PFSK-1 (cell line): Measurements from ENCODE around the gene PVRIG.

Source experiments
- FOXP2 ChIP-seq: optimal IDR thresholded peaks from 2 replicates; pipeline ENCODE3; 2011; ENCODE audit warnings: borderline replicate concordance, control low read depth, inconsistent platforms; ENCODE audit not compliant: insufficient read depth; ENCODE audit errors: extremely low read length, extremely low read depth
- POLR2AphosphoS5 ChIP-seq: IDR thresholded peaks from 2 replicates; pipeline ENCODE4 v1.6.1; 2012; ENCODE audit warnings: low read depth, mild to moderate bottlenecking, control low read depth, low read length, moderate library complexity
- REST ChIP-seq, 2 experiments: IDR thresholded peaks; 2 replicates each; pipeline versions ENCODE4 v1.6.1 to v1.8.0; 2011 to 2012; ENCODE audit warnings: low read depth in 2 of 2, low read length in 2 of 2, control low read depth in 1 of 2, inconsistent platforms in 1 of 2, mild to moderate bottlenecking in 1 of 2, moderate library complexity in 1 of 2; ENCODE audit not compliant: insufficient read depth in 1 of 2
- SIN3A ChIP-seq: IDR thresholded peaks from 2 replicates; pipeline ENCODE4 v1.6.1; 2012; ENCODE audit warnings: mild to moderate bottlenecking, low read length, moderate library complexity, borderline replicate concordance; ENCODE audit not compliant: insufficient read depth
- TAF1 ChIP-seq: IDR thresholded peaks from 2 replicates; pipeline ENCODE4 v1.6.1; 2012; ENCODE audit warnings: low read length, control low read depth, borderline replicate concordance; ENCODE audit not compliant: insufficient read depth

The PVRIG gene

GRCh38 chr7:100248483-100248882 lies 28.7 kb downstream of the PVRIG start:
- TF ChIP-seq POLR2AphosphoS5 (no peak), FOXP2 (no peak), TAF1 (no peak), REST (IDR thresholded peaks at IDR 0.05; ENCODE audit: insufficient read depth in 1 of 2, low read depth in 2 of 2, low read length in 2 of 2) (no peak), SIN3A (no peak)

GRCh38 chr7:100257017-100257416 lies 37.3 kb downstream of the PVRIG start:
- no peak for TF ChIP-seq REST (IDR thresholded peaks at IDR 0.05; ENCODE audit: insufficient read depth in 1 of 2, low read depth in 2 of 2, low read length in 2 of 2)
- no peak for TF ChIP-seq SIN3A
- no peak for TF ChIP-seq TAF1
- TF ChIP-seq POLR2AphosphoS5, result no peak
- no peak for TF ChIP-seq FOXP2

- no peak for TF ChIP-seq REST (IDR thresholded peaks at IDR 0.05; ENCODE audit: insufficient read depth in 1 of 2, low read depth in 2 of 2, low read length in 2 of 2)
- TF ChIP-seq POLR2AphosphoS5, result no peak
- TF ChIP-seq FOXP2, result no peak
- TF ChIP-seq SIN3A, result no peak
- no peak for TF ChIP-seq TAF1
These were observed 47.0 kb downstream of the PVRIG start for GRCh38 chr7:100266576-100267354.

GRCh38 chr7:100267648-100268047 lies 47.9 kb downstream of the PVRIG start:
- no peak for TF ChIP-seq TAF1
- no peak for TF ChIP-seq SIN3A
- TF ChIP-seq REST (IDR thresholded peaks at IDR 0.05; ENCODE audit: insufficient read depth in 1 of 2, low read depth in 2 of 2, low read length in 2 of 2), result no peak
- no peak for TF ChIP-seq POLR2AphosphoS5
